Activated CD4-positive, alpha-beta T cell treated with anti-CD3 and anti-CD28 coated beads for 48 hours (primary cell): ENCODE measurements around the gene ZC3H10.
A peak's percentile ranks its signal among the peaks of the same experiment; 100 is the strongest.

ENCODE experiments used
- DNase-seq: peaks from one replicate; pipeline ENCODE4 v3.0.0-alpha.2; 2020

The ZC3H10 gene

GRCh38 chr12:56128670-56129205 is 10.7 kb downstream of the ZC3H10 start:
- peak; percentile 38 for DNase-seq

- DNase-seq = peak; percentile 70
Observed at GRCh38 chr12:56129206-56129941, 11.3 kb downstream of the ZC3H10 start.

- no peak for DNase-seq
Observed at GRCh38 chr12:56129942-56130495, 12.0 kb downstream of the ZC3H10 start.

GRCh38 chr12:56130876-56131275 is 12.8 kb downstream of the ZC3H10 start:
- no peak for DNase-seq

- DNase-seq = no peak
Observed at GRCh38 chr12:56134897-56135296, 16.8 kb downstream of the ZC3H10 start.

GRCh38 chr12:56137853-56138571 is 19.9 kb downstream of the ZC3H10 start:
- no peak for DNase-seq

- DNase-seq = no peak
Observed at GRCh38 chr12:56141946-56142784, 24.1 kb downstream of the ZC3H10 start.

GRCh38 chr12:56143217-56143616 is 25.2 kb downstream of the ZC3H10 start:
- DNase-seq = no peak

GRCh38 chr12:56143870-56144269 is 25.8 kb downstream of the ZC3H10 start:
- DNase-seq = no peak

GRCh38 chr12:56145217-56145616 is 27.2 kb downstream of the ZC3H10 start:
- DNase-seq = no peak

- DNase-seq = no peak
Observed at GRCh38 chr12:56146492-56147460, 28.7 kb downstream of the ZC3H10 start.

GRCh38 chr12:56150563-56150962 is 32.5 kb downstream of the ZC3H10 start:
- DNase-seq = no peak

- peak; percentile 86 for DNase-seq
Observed at GRCh38 chr12:56151672-56152131, 33.6 kb downstream of the ZC3H10 start.

- DNase-seq = peak; percentile 97
Observed at GRCh38 chr12:56152132-56152755, 34.2 kb downstream of the ZC3H10 start, which contains the start of gene MYL6B. TSS of gene MYL6B (plus strand) at chr12:56152587. CDS start at chr12:56153919, 1,332 bp downstream.

GRCh38 chr12:56152756-56153677 is 35.0 kb downstream of the ZC3H10 start:
- DNase-seq = no peak

GRCh38 chr12:56153678-56154065 is 35.6 kb downstream of the ZC3H10 start:
- DNase-seq = no peak

GRCh38 chr12:56154246-56154771 is 36.2 kb downstream of the ZC3H10 start:
- DNase-seq = no peak

GRCh38 chr12:56154818-56155217 is 36.8 kb downstream of the ZC3H10 start:
- no peak for DNase-seq

- no peak for DNase-seq
Observed at GRCh38 chr12:56155256-56155845, 37.3 kb downstream of the ZC3H10 start.
